Left lung (tissue), 10 donors: ENCODE data around the gene PROZ. TPM values are rescaled to one million over a fixed set of nuclear protein-coding genes. Genes with fewer than 3 reads are reported as not detected.

ENCODE experiments used
- ATAC-seq: fragments of 200-7000 bp; cut with Tn5 transposase; one replicate; pipeline ENCODE4 v1.9.1; 2020; ENCODE audit warnings: moderate library complexity
- DNase-seq, 4 donors: peaks; one replicate each; pipeline ENCODE4 v3.0.0-alpha.2; 2013 to 2020
- H3K27ac ChIP-seq, 2 donors: fragments of 200-600 bp; sonication (generic) in 1 of 2; one replicate each; pipeline versions ENCODE4 v1.5.0 to v1.8.0; 2020 to 2021
- H3K27me3 ChIP-seq, 2 donors: fragments of 200-600 bp; sonication (generic) in 1 of 2; one replicate each; pipeline versions ENCODE4 v1.5.0 to v1.8.0; 2020 to 2021
- H3K36me3 ChIP-seq, 2 donors: fragments of 200-600 bp; sonication (generic) in 1 of 2; one replicate each; pipeline versions ENCODE4 v1.5.0 to v1.8.0; 2020 to 2021
- H3K4me1 ChIP-seq, 2 donors: fragments of 200-600 bp; one replicate each; pipeline ENCODE4 v1.8.0; 2021
- H3K4me3 ChIP-seq, 2 donors: fragments of 200-600 bp; sonication (generic) in 1 of 2; one replicate each; pipeline versions ENCODE4 v1.5.0 to v1.8.0; 2020 to 2021; ENCODE audit warnings: mild to moderate bottlenecking in 1 of 2
- H3K9me3 ChIP-seq, 2 donors: fragments of 200-600 bp; sonication (generic) in 1 of 2; one replicate each; pipeline versions ENCODE4 v1.5.0 to v1.8.0; 2020 to 2021
- intact Hi-C, 2 donors: fragments of 100-400 bp; cut with DNase I; formaldehyde crosslinking; loops; one replicate each; pipeline versions ENCODE4 v1.11.2 to v1.14.2; 2022
- polyA plus RNA-seq, 6 donors: library from polyadenylated mRNA; unstranded; fragments of 120-200 nt; gene quantifications; one replicate each; pipeline ENCODE4 v1.2.1, GENCODE V29; 2013; ENCODE audit not compliant: insufficient read length in 6 of 6
- total RNA-seq, 2 donors: library from RNA; stranded (reverse); fragmentation: NEBNext Ultra II Directional; extraction: Animal tissue kit (Norgen Biotek cat#: 25700); gene quantifications; one replicate each; pipeline ENCODE4 v1.2.1, GENCODE V29; 2021
- TF ChIP-seq, protein P1 (sequence below), 2 donors: fragments of 200-600 bp; sonication (generic) in 1 of 2; IDR thresholded peaks; one replicate each; pipeline versions ENCODE4 v1.5.0 to v1.8.0; 2021; ENCODE audit warnings: antibody characterized with exemption in 2 of 2
- donor health status: DM: no; HTN: yes; CAD: no.
- donor health status: DM: no; HTN: no; CAD: no.

The PROZ gene
- total and polyA plus RNA-seq, 8 donors, result 0.13 to 0.55 (median 0.27) TPM; not detected in 2

DNA sequence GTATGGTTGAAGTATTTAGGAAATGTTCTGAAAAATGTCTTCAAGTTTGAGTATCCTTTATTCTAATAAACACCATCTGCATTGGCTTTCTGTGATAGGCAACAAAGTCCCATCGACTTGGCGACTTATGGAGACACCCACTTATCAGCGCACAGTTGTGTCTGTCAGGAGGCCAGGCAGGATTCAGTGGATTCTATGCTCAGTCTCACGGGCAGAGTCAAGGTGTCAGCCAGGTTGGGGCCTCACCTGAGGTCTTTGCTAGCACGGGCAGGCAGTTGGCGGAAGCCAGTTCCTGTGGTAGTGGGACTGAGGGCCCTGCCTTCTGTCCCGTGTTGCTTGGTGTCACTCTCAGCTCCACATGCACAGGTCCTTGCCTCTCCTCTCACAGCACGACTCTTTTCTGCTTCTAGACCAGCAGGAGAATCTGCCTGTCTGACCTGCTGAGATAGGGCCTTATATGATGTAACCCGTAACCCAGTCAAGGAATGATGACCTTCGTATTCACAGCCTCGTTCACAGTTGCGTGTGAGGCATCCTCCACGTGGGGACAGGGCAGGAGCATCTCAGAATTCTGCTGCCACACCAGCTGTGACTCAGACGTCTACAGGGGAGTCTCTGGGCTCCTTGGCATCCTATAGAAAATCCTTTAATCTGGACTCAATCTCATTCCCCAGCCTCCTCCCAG, 61.0 kb downstream of the PROZ start:
- TF ChIP-seq, protein P1, sequence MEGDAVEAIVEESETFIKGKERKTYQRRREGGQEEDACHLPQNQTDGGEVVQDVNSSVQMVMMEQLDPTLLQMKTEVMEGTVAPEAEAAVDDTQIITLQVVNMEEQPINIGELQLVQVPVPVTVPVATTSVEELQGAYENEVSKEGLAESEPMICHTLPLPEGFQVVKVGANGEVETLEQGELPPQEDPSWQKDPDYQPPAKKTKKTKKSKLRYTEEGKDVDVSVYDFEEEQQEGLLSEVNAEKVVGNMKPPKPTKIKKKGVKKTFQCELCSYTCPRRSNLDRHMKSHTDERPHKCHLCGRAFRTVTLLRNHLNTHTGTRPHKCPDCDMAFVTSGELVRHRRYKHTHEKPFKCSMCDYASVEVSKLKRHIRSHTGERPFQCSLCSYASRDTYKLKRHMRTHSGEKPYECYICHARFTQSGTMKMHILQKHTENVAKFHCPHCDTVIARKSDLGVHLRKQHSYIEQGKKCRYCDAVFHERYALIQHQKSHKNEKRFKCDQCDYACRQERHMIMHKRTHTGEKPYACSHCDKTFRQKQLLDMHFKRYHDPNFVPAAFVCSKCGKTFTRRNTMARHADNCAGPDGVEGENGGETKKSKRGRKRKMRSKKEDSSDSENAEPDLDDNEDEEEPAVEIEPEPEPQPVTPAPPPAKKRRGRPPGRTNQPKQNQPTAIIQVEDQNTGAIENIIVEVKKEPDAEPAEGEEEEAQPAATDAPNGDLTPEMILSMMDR (IDR thresholded peaks at IDR 0.05), result no peak
- no peak overlapping the region for H3K4me3 ChIP-seq
- ATAC-seq (no peak), DNase-seq (peak in 1 of 4 donors; percentile 37)
- no peak overlapping the region for H3K27ac ChIP-seq
- H3K27me3 ChIP-seq, result no peaks in the 10 kb centered on the region
- peaks cover 0 to 56% of the 10 kb centered on the region in 2 donors for H3K36me3 ChIP-seq
- intact Hi-C loops, result no loop called here
- H3K9me3 ChIP-seq, result no peaks in the 10 kb centered on the region
- H3K4me1 ChIP-seq, result peaks cover 12 to 38% of the 10 kb centered on the region in 2 donors

DNA sequence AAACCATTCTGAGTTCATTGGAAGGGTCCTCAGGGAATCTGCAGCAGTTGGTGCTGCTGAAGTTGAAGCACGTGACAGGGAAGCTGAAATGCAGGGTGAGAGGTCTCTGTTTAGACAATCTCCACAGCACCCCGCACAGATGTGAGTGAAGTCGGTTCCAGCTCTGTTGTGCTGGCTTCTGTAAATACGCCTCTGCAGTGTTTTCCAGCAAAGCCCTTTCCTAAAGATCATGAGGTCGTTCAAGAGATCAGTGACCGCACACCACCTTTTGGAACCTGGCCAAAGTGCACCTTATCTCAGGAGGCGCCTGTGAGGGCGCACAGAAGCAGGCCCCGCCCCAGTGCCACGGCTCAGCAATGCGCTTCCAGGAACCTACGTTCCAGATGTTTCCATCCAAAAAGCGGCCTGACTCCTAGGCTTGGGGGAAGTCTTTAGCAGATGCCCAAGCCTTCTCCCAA, 61.7 kb downstream of the PROZ start:
- Histone ChIP-seq H3K4me1 (peaks cover 12 to 30% of the 10 kb centered on the region in 2 donors), H3K27ac (no peak overlapping the region), H3K36me3 (peaks cover 0 to 63% of the 10 kb centered on the region in 2 donors), H3K27me3 (no peaks in the 10 kb centered on the region), H3K9me3 (no peaks in the 10 kb centered on the region), H3K4me3 (no peak overlapping the region)
- DNase-seq (peak in 3 of 4 donors; percentile 19 to 68 (median 52)), ATAC-seq (peak; percentile 48)
- TF ChIP-seq, protein P1 (IDR thresholded peaks at IDR 0.05), result no peak
- intact Hi-C loops, result no loop called here

DNA sequence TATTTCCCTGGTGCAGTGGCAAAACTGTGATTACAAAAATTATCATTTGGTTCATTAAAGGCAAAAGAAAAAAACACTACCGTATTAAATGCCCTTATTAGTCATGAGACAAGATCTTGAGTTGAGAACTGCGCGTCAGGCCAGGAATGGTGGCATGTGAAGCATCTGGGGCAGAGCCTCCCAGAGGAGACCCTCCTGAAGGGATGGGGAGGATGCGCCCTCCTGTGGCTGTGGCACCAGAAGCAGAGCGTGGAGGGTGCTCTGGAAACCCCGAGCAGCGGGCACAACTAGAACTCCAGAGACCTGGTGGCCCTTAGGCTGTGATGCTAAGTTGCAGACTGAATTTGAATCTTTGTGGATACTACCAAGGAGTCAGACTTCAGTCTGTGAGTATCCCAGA, 62.4 kb downstream of the PROZ start:
- peaks cover 0 to 70% of the 10 kb centered on the region in 2 donors for H3K36me3 ChIP-seq
- ATAC-seq, result no peak
- TF ChIP-seq, protein P1 (IDR thresholded peaks at IDR 0.05), result no peak
- no peaks in the 10 kb centered on the region for H3K27me3 ChIP-seq
- peaks cover 12 to 27% of the 10 kb centered on the region in 2 donors for H3K4me1 ChIP-seq
- intact Hi-C loops, result no loop called here
- H3K9me3 ChIP-seq, result no peaks in the 10 kb centered on the region
- peak in 1 of 4 donors; percentile 37 for DNase-seq
- H3K27ac ChIP-seq, result no peak overlapping the region
- H3K4me3 ChIP-seq, result no peak overlapping the region

Other genes with a start within 250 kb of the PROZ start
- gene MCF2L, start 189.4 kb upstream of the PROZ start, total RNA-seq, result 10 to 100 TPM; 36.0 to 38.9 TPM
- gene MCF2L, start 189.4 kb upstream of the PROZ start, polyA plus RNA-seq, result 10 to 100 TPM; 22.2 to 39.5 (median 30.9) TPM
- gene F7, start 52.9 kb upstream of the PROZ start, total RNA-seq, result not detected
- 1 to 10 TPM in 1 of 6 donors, under 1 TPM in 5; 0.46 to 1.0 (median 0.89) TPM for gene F7, start 52.9 kb upstream of the PROZ start, polyA plus RNA-seq
- gene F10, start 35.8 kb upstream of the PROZ start, total RNA-seq, result 1 to 10 TPM; 6.2 to 7.8 TPM
- gene F10, start 35.8 kb upstream of the PROZ start, polyA plus RNA-seq, result 10 to 100 TPM; 13.1 to 21.8 (median 16.6) TPM
- gene PCID2, start 50.0 kb downstream of the PROZ start, total RNA-seq, result 10 to 100 TPM; 30.5 to 41.0 TPM
- gene PCID2, start 50.0 kb downstream of the PROZ start, polyA plus RNA-seq, result 10 to 100 TPM; 68.4 to 79.7 (median 73.9) TPM
- gene CUL4A, start 51.0 kb downstream of the PROZ start, total RNA-seq, result 10 to 100 TPM; 48.0 to 63.9 TPM
- gene CUL4A, start 51.0 kb downstream of the PROZ start, polyA plus RNA-seq, result 10 to 100 TPM; 84.7 to 98.0 (median 89.3) TPM
- 100 to 1,000 TPM; 314 to 374 TPM for gene LAMP1, start 138.6 kb downstream of the PROZ start, total RNA-seq
- gene LAMP1, start 138.6 kb downstream of the PROZ start, polyA plus RNA-seq, result 100 to 1,000 TPM; 102 to 131 (median 116) TPM
- gene GRTP1, start 205.5 kb downstream of the PROZ start, total RNA-seq, result 1 to 10 TPM; 6.7 to 7.1 TPM
- gene GRTP1, start 205.5 kb downstream of the PROZ start, polyA plus RNA-seq, result 10 to 100 TPM in 3 of 6 donors, 1 to 10 TPM in 3; 4.9 to 13.5 (median 8.8) TPM